Liver (tissue), 9 donors: ENCODE results near the gene FAM161B. TPM values are rescaled to one million over a fixed set of nuclear protein-coding genes. Genes with fewer than 3 reads are reported as not detected.

Experiments used
- DNase-seq: peaks from one replicate; pipeline ENCODE4 v3.0.0-alpha.2; 2017; ENCODE audit warnings: low spot score
- H3K27ac ChIP-seq, 2 donors: one replicate each; pipeline ENCODE4 v1.7.0; 2013; ENCODE audit warnings: inconsistent platforms in 2 of 2, low read length in 2 of 2, control low read depth in 1 of 2, low read depth in 1 of 2, mild to moderate bottlenecking in 1 of 2
- H3K27me3 ChIP-seq, 4 donors: one replicate each; pipeline versions ENCODE4 v1.6.1 to v1.7.0; 2013; ENCODE audit warnings: low read length in 3 of 4, inconsistent platforms in 1 of 4, mild to moderate bottlenecking in 1 of 4, moderate library complexity in 1 of 4; ENCODE audit not compliant: control insufficient read depth in 4 of 4, insufficient read depth in 4 of 4
- H3K36me3 ChIP-seq, 4 donors: one replicate each; pipeline versions ENCODE4 v1.6.1 to v1.7.0; 2013; ENCODE audit warnings: low read length in 3 of 4, mild to moderate bottlenecking in 3 of 4, low read depth in 1 of 4, moderate library complexity in 1 of 4; ENCODE audit not compliant: control insufficient read depth in 4 of 4, insufficient read depth in 3 of 4
- H3K4me1 ChIP-seq, 4 donors: one replicate each; pipeline versions ENCODE4 v1.6.1 to v1.7.0; 2013; ENCODE audit warnings: low read length in 3 of 4, mild to moderate bottlenecking in 3 of 4, moderate library complexity in 1 of 4; ENCODE audit not compliant: control insufficient read depth in 4 of 4, insufficient read depth in 4 of 4
- H3K4me3 ChIP-seq, 3 donors: one replicate each; pipeline versions ENCODE4 v1.6.1 to v1.7.0; 2013; ENCODE audit warnings: low read length in 3 of 3, control low read depth in 1 of 3, low read depth in 1 of 3, mild to moderate bottlenecking in 1 of 3
- H3K9ac ChIP-seq, 2 donors: one replicate each; pipeline ENCODE4 v1.7.0; 2013; ENCODE audit warnings: low read length in 2 of 2, mild to moderate bottlenecking in 2 of 2, moderate library complexity in 2 of 2, control low read depth in 1 of 2, low read depth in 1 of 2
- H3K9me3 ChIP-seq, 4 donors: one replicate each; pipeline versions ENCODE4 v1.6.1 to v1.7.0; 2013; ENCODE audit warnings: low read length in 3 of 4; ENCODE audit not compliant: control insufficient read depth in 4 of 4
- ATF3 ChIP-seq: IDR thresholded peaks from 2 replicates; pipeline ENCODE4 v1.6.1; 2016; ENCODE audit warnings: antibody characterized with exemption
- EGR1 ChIP-seq, 2 donors: IDR thresholded peaks; 2 replicates each; pipeline ENCODE4 v1.6.1; 2016 to 2018; ENCODE audit warnings: antibody characterized with exemption in 2 of 2, low read depth in 2 of 2
- FOXA1 ChIP-seq: IDR thresholded peaks from 2 replicates; pipeline ENCODE4 v1.6.1; 2016; ENCODE audit warnings: antibody characterized with exemption
- FOXA2 ChIP-seq: IDR thresholded peaks from 2 replicates; pipeline ENCODE4 v1.6.1; 2016; ENCODE audit warnings: antibody characterized with exemption
- GABPA ChIP-seq, 2 donors: IDR thresholded peaks in 1 of 2; conservative IDR thresholded peaks in 1 of 2; 2 replicates each; pipeline ENCODE4 v1.6.1; 2016; ENCODE audit warnings: antibody characterized with exemption in 2 of 2, mild to moderate bottlenecking in 1 of 2, moderate library complexity in 1 of 2
- HNF4A ChIP-seq, 2 donors: conservative IDR thresholded peaks; 2 replicates each; pipeline ENCODE4 v1.6.1; 2016; ENCODE audit warnings: antibody characterized with exemption in 2 of 2, mild to moderate bottlenecking in 2 of 2
- HNF4G ChIP-seq: IDR thresholded peaks from 2 replicates; pipeline ENCODE4 v1.6.1; 2016; ENCODE audit warnings: antibody characterized with exemption
- JUND ChIP-seq, 2 donors: IDR thresholded peaks; 2 replicates each; pipeline ENCODE4 v1.6.1; 2016; ENCODE audit warnings: antibody characterized with exemption in 2 of 2
- MAX ChIP-seq: IDR thresholded peaks from 2 replicates; pipeline ENCODE4 v1.6.1; 2016; ENCODE audit warnings: antibody characterized with exemption
- NR2F2 ChIP-seq: IDR thresholded peaks from 2 replicates; pipeline ENCODE4 v1.6.1; 2016; ENCODE audit warnings: antibody characterized with exemption
- RAD21 ChIP-seq, 2 donors: IDR thresholded peaks; 2 replicates each; pipeline ENCODE4 v1.6.1; 2016; ENCODE audit warnings: antibody characterized with exemption in 2 of 2, mild to moderate bottlenecking in 2 of 2
- REST ChIP-seq: IDR thresholded peaks from 2 replicates; pipeline ENCODE4 v1.6.1; 2016; ENCODE audit warnings: antibody characterized with exemption, mild to moderate bottlenecking
- RXRA ChIP-seq, 2 donors: IDR thresholded peaks; 2 replicates each; pipeline ENCODE4 v1.6.1; 2017 to 2018; ENCODE audit warnings: antibody characterized with exemption in 2 of 2, mild to moderate bottlenecking in 1 of 2
- SP1 ChIP-seq: IDR thresholded peaks from 2 replicates; pipeline ENCODE4 v1.6.1; 2018; ENCODE audit warnings: antibody characterized with exemption, mild to moderate bottlenecking
- TAF1 ChIP-seq: conservative IDR thresholded peaks from 2 replicates; pipeline ENCODE4 v1.6.1; 2016; ENCODE audit warnings: antibody characterized with exemption, mild to moderate bottlenecking
- YY1 ChIP-seq: IDR thresholded peaks from 2 replicates; pipeline ENCODE4 v1.6.1; 2016; ENCODE audit warnings: antibody characterized with exemption, mild to moderate bottlenecking
- ZBTB33 ChIP-seq: IDR thresholded peaks from 2 replicates; pipeline ENCODE4 v1.6.1; 2016; ENCODE audit warnings: antibody characterized with exemption
- WGBS: extraction: QIAGEN DNeasy Blood & Tissue Kit; methylation state at CpG from one replicate; pipeline ENCODE4 v1.1.7; 2013; 5-methylcytosine and 5-hydroxymethylcytosine counted together
- polyA plus RNA-seq, 2 donors: library from polyadenylated mRNA; stranded (reverse) in 1 of 2; unstranded in 1 of 2; fragments of 200-250 nt in 1 of 2; fragments of >200 nt in 1 of 2; fragmentation: Nextera tagmentation in 1 of 2; extraction: Ambion mirVana in 1 of 2; gene quantifications; one replicate each; pipeline versions ENCODE4 v1.2.1 to v1.2.3, GENCODE V29; 2013 to 2015
- total RNA-seq, 2 donors: library from RNA; depleted of rRNA; stranded (reverse); fragments of >200 nt; gene quantifications; one replicate each; pipeline ENCODE4 v1.2.3, GENCODE V29; 2014
- TF ChIP-seq, protein P1 (sequence below): fragments of 150-350 bp; IDR thresholded peaks from 2 replicates; pipeline ENCODE4 v1.5.1; 2017; ENCODE audit warnings: improper control_type of control experiment, low read depth, low read length; ENCODE audit not compliant: missing input control
- donor health status: healthy.
- donor health status: healthy.
- donor health status: healthy.
- donor health status: healthy.
- donor health status: healthy.

The FAM161B gene, protein sequence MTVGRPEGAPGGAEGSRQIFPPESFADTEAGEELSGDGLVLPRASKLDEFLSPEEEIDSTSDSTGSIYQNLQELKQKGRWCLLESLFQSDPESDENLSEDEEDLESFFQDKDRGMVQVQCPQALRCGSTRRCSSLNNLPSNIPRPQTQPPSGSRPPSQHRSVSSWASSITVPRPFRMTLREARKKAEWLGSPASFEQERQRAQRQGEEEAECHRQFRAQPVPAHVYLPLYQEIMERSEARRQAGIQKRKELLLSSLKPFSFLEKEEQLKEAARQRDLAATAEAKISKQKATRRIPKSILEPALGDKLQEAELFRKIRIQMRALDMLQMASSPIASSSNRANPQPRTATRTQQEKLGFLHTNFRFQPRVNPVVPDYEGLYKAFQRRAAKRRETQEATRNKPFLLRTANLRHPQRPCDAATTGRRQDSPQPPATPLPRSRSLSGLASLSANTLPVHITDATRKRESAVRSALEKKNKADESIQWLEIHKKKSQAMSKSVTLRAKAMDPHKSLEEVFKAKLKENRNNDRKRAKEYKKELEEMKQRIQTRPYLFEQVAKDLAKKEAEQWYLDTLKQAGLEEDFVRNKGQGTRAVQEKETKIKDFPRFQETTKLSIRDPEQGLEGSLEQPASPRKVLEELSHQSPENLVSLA
- total RNA-seq: 1 to 10 TPM; 1.4 to 1.5 TPM
- under 1 TPM; 0.79 to 0.96 TPM for polyA plus RNA-seq

DNA sequence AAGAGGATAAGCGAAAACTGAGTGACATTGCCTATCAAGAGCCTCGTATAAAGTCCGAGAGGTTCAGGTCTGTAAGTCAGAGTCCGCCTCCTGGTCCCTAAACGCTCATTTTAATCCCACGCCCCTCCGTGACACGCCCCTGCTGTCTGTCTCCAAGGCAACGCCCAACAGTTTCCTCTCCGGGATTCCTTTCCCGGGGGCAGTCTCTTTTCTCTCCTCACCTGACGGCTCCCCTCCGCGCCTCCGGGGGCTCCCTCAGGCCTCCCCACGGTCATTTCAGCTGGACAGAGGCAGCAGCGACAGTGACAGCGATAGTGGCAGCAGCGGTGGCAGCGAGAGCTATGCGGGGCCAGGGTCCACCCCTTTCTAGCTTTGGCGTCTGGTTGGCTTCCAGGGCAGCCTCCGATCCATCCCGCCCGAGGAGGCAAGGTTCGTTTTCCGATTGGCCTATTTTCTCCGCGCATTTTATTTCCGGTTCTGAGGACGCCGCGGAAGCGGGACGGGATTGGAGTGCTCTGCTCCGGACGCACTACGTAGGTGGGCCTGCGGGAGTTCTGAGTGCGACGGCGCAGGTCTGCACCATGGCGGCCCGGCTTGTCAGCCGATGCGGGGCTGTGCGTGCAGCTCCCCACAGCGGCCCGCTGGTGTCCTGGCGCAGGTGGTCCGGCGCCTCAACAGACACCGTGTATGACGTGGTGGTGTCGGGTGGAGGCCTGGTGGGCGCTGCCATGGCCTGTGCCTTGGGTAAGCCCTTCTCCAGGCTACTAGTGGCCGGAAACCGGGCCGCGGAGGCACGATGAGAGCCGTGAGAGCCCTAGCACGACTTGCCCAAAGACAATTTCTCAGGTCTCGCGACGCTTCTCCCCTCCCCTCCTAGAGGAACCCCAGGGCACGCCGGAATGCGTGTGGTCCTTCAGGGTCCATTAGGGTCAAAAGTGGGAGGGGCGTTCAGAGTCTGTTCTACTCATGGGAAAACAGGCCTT is at the start of gene FAM161B, which contains the start of gene COQ6:
Gene FAM161B (minus strand): TSS at position 343 of the 983 bp plus-strand sequence. CDS start 68 bp downstream, at position 275.
Gene COQ6 (plus strand): TSS at position 551 of the 983 bp plus-strand sequence. CDS start 31 bp downstream, at position 582.
- H3K27me3 ChIP-seq: no peaks in the 10 kb centered on the region
- no peaks in the 10 kb centered on the region for H3K9me3 ChIP-seq
- TF ChIP-seq FOXA1 (no peak), NR2F2 (peak; percentile 10), RAD21 (IDR thresholded peaks at IDR 0.05) (peak in 1 of 2 donors; percentile 3), MAX (peak; percentile 87), SP1 (peak; percentile 77), REST (peak; percentile 77), HNF4G (peak; percentile 88), HNF4A (conservative IDR thresholded peaks at IDR 0.05) (peak; percentile 87 to 97), YY1 (peak; percentile 97), GABPA (IDR thresholded peaks at IDR 0.05 in 1 of 2, conservative IDR thresholded peaks at IDR 0.05 in 1 of 2) (peak; percentile 58 to 93), EGR1 (IDR thresholded peaks at IDR 0.05; ENCODE audit: low read depth in 2 of 2) (peak; percentile 44 to 55), JUND (IDR thresholded peaks at IDR 0.05) (no peak), FOXA2 (no peak), TAF1 (peak; percentile 57), ATF3 (no peak), ZBTB33 (peak; percentile 79), RXRA (IDR thresholded peaks at IDR 0.05) (peak; percentile 46 to 56)
- TF ChIP-seq, protein P1, sequence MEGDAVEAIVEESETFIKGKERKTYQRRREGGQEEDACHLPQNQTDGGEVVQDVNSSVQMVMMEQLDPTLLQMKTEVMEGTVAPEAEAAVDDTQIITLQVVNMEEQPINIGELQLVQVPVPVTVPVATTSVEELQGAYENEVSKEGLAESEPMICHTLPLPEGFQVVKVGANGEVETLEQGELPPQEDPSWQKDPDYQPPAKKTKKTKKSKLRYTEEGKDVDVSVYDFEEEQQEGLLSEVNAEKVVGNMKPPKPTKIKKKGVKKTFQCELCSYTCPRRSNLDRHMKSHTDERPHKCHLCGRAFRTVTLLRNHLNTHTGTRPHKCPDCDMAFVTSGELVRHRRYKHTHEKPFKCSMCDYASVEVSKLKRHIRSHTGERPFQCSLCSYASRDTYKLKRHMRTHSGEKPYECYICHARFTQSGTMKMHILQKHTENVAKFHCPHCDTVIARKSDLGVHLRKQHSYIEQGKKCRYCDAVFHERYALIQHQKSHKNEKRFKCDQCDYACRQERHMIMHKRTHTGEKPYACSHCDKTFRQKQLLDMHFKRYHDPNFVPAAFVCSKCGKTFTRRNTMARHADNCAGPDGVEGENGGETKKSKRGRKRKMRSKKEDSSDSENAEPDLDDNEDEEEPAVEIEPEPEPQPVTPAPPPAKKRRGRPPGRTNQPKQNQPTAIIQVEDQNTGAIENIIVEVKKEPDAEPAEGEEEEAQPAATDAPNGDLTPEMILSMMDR: no peak
- H3K27ac ChIP-seq: peak within 1 kb of the TSS; percentile 85 to 92
- H3K4me1 ChIP-seq: peaks cover 5 to 17% (median 10%) of the 10 kb centered on the region in 4 donors
- WGBS: under 1% methylated on average over 70 of the region's 70 CpGs
- peak within 1 kb of the TSS; percentile 90 to 99 (median 92) for H3K4me3 ChIP-seq
- peak within 1 kb of the TSS; percentile 43 to 81 for H3K9ac ChIP-seq
- peak; percentile 86 for DNase-seq
- peaks cover 3 to 18% (median 10%) of the 10 kb centered on the region in 4 donors for H3K36me3 ChIP-seq
